G401.6 (cell line): ENCODE data around the gene PRR15L.
"Not testable (repeated sequence)": the region's sequence is repeated elsewhere in the genome, so short reads cannot be mapped to it uniquely, and the experiment has no call there.

ENCODE experiments used
- FAIRE-seq: peaks from 2 replicates; lab custom pipeline; 2012; peaks lifted over from hg19 to GRCh38; lab: Jason Lieb, UNC

The PRR15L gene

GRCh38 chr17:47988445-47988844, 30.8 kb upstream of the PRR15L start:
- FAIRE-seq: not testable (repeated sequence)

DNA sequence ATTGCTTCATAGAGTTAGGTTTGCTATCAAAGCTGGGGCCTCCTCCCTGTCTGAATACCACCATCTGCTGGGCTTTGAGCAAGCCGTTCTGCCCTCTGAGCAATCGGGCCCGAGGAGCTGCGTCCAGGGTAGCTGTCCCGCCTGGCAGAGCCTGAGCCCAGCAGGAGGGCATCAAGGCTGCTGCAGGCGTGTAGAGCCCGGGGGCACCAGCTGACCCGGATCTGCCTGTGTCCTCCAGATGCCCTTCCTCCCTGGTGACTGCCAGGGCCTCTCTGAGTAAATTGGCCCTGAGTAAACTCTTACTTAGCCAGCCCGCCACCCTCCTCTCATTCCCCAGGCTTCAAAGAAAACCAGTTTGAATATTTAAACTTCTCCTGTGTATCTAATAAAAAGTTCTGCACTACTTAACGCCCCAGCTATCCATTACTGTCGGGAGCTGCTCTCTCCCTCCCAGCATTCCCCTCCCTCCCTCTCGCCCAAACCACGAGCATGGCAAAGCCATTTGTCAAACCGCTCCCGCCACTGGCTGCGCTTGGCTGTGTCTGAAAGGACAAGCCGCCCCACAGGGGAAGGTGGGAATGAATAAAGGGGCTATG, 29.7 kb upstream of the PRR15L start:
- FAIRE-seq: no peak

DNA sequence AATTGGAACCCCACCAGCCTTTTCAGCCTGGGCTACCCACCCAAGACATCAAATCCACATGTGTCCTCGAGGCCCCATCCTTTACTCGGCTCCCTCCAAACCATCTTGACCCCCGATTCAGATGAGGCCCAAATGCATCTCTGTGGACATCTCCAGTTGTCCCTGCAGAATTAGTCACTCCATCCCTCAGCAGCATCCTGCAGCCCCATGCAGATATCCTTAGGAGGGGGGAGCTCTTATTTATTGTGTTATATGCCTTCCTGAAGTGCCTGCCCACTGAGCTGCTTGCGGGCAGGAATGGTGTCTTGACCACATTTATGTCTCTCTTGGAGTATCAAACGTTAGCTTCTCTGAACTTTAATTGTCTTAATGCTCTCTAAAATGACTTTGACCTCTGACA, 28.8 kb upstream of the PRR15L start:
- no peak for FAIRE-seq

- no peak for FAIRE-seq
Observed at GRCh38 chr17:47983492-47984223, 26.0 kb upstream of the PRR15L start.

- FAIRE-seq: no peak
Observed at GRCh38 chr17:47982645-47983390, 25.1 kb upstream of the PRR15L start.

- FAIRE-seq: no peak
Observed at GRCh38 chr17:47982091-47982617, 24.5 kb upstream of the PRR15L start.

DNA sequence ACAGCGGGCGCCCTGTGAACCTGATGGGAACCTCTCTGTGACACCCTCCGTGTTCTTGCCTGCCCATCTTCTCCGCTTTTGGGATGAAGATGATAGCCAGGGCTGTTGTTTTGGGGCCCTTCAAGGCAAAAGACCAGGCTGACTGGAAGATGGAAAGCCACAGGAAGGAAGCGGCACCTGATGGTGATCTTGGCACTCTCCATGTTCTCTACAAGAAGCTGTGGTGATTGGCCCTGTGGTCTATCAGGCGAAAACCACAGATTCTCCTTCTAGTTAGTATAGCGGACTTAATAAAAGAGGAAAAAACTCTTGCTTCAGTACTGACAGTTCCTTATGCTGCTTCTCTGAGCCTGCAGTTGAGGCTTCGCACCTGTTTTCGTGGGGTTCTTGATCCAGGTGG, 23.8 kb upstream of the PRR15L start:
- FAIRE-seq: no peak

- FAIRE-seq: no peak
Observed at GRCh38 chr17:47980541-47980940, 22.9 kb upstream of the PRR15L start.

DNA sequence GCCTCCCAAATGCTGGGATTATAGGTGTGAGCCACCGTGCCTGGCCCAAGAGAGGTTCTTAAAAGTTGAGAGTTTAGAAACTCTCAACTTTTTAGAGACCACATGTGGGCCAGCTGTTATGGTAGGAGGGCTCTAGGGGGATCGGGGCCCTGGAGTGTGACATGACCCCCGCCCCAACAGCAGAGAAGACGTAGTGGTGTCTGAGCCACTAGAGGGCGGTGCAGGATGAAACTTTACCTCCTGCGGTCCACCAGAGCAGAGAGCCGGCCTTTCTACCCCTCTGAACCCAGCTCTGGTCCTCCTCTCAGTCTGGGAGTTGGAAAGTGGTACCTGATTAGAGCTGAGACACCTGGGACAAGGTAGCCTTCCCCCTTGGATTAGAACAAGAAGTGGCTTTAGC, 20.6 kb upstream of the PRR15L start:
- FAIRE-seq: no peak

DNA sequence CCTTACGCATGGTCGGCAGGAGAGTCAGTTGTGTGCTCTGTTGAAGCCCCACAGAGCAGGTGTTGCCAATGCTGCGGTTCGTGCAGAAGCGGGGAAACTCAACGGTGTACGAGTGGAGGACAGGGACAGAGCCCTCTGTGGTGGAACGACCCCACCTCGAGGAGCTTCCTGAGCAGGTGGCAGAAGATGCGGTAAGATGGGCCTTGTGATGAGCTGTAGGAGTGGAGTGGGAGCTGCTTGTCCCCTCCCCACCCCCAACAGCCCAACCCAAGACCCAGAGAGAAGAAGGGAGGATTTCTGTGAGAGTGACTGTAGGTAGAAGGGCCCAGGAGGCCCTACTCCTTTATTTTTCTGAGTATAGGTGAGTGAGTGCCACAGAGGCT, 18.1 kb upstream of the PRR15L start:
- FAIRE-seq: no peak

DNA sequence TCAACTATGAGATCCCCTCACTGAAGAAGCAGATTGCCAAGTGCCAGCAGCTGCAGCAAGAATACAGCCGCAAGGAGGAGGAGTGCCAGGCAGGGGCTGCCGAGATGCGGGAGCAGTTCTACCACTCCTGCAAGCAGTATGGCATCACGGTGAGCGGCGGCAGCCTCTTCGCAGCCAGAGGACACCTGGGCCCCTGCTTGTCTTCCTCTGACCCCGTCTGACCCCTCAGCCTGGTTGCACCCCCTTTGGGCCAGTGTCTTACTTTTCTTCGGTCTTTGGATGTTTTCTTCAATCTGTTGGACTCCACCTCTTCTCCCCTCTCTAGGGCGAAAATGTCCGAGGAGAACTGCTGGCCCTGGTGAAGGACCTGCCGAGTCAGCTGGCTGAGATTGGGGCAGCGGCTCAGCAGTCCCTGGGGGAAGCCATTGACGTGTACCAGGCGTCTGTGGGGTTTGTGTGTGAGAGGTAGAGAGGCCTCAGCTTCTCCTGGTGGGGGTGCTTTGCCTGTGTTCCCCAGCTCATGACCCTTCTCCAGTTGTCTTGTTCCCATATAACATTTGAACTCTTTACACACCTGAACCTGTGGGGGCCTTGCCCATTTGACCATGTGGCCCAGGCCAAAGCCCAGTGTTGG, 17.6 kb upstream of the PRR15L start:
- FAIRE-seq: no peak

DNA sequence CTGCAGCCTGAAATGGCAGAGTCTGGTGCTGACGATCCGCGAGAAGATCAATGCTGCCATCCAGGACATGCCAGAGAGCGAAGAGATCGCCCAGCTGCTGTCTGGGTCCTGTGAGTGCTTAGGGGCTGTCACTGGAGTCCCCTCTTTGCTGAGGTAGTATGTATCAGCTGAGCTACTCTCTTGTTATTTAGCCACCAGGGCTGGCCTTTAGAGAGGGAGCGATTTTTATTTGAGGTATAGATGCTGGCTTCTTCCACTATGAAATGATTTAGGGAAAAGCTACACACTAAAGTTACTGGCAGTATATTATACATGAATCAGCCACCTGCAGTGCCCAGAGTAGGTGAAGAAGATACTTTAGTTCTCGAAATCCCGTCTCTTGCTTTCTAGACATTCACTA, 15.9 kb upstream of the PRR15L start:
- no peak for FAIRE-seq

DNA sequence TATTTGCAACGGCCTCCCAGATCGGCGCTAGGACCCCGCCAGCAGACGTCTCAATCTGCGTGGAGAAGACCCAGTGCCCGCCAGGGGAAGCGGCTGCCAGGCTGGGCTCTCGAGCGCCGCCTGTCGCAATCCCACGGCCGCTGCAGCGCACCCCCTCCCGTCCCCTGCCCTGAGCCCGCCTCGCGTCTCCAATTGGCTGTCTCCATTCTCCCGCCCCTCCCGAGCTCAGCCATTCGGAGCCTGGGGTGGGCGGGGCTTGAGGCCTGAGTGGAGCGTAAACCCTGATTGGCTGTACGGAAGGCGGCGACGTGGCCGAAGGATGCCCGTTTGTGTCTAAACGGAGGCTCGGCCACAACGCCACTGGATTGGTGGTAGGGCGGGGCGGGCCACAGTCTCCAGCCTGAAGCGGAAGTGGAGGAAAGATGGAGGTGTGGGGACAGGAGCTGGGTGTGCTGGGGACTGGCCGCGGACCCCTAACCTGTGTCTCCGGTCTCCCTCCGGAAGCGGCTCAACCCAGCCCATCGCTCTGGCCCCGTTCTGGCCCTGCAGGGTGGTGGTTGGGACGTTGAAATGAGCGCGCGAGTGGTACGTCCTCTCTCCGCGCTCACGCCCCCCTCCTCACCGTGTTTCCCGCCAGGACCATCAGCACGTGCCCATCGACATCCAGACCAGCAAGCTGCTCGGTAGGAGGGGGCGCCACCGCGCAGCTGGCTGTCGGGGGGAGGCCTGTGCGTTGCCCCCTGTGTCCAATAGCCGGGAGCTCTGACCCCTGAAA, 13.2 kb upstream of the PRR15L start, which contains the start of gene CDK5RAP3:
Gene CDK5RAP3 (plus strand): TSS at position 389 of the 775 bp plus-strand sequence. CDS start 34 bp downstream, at position 423.
- peak; percentile 99 for FAIRE-seq

GRCh38 chr17:47969930-47970724, 12.4 kb upstream of the PRR15L start:
- no peak for FAIRE-seq

GRCh38 chr17:47968836-47969235, 11.2 kb upstream of the PRR15L start:
- no peak for FAIRE-seq

DNA sequence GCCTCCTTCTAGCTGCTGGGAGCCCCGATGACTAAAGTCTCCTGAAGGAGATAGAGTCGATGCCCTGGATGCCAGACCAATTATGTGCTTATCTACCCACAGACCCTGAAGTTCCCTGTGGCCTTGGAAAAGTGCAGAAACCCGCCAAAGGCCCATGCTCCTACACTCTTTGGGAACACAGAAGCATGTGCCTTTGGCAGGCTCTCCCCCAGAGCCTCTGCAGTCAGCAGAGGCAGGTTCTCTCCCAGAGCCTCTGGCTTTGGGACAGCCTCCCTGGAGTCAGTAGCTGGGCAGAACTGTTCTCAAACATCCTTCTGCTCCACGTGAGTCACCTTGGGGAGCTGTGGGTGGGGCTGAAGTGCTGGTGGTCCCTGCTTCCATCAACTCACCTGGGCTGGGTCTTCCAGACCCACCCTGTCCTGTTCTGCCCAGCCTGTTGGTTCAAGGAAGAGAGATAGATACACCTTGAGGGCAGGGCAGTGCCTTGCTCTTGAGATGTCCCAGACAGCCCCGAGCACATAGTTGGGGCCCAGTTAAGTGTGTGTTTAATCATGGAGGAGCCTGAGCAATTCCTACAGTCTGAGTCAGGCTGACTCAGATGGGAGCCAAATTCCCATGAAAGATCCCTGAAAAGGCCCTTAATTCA, 10.0 kb upstream of the PRR15L start:
- no peak for FAIRE-seq

GRCh38 chr17:47966079-47966519, 8.4 kb upstream of the PRR15L start:
- no peak for FAIRE-seq

DNA sequence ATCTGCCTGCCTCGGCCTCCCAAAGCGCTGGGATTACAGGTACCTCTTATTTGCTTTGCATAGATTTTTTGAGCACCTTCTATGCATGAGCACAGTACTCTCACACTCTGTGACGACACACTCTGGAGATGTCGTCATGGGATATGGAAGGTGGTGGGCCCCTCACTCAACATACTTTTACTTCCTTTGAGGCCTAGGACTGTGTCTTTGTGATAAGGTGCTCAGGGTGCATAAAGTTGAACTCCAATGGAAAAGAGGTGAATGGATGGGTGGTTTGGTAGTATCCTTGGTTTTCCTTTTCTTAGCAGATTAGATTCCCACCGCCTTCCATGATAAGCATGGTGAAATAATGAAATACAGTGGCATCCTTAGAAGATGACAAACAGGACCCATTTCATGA, 7.2 kb upstream of the PRR15L start:
- FAIRE-seq: no peak

- no peak for FAIRE-seq
Observed at GRCh38 chr17:47962901-47963300, 5.2 kb upstream of the PRR15L start.

GRCh38 chr17:47961406-47961805, 3.7 kb upstream of the PRR15L start:
- FAIRE-seq: no peak
